ENCODE results near the gene ZNF408.
A peak's percentile ranks its signal among the peaks of the same experiment; 100 is the strongest.
"Not testable (repeated sequence)": the region's sequence is repeated elsewhere in the genome, so short reads cannot be mapped to it uniquely, and the experiment has no call there.

ZNF408 gene

DNA sequence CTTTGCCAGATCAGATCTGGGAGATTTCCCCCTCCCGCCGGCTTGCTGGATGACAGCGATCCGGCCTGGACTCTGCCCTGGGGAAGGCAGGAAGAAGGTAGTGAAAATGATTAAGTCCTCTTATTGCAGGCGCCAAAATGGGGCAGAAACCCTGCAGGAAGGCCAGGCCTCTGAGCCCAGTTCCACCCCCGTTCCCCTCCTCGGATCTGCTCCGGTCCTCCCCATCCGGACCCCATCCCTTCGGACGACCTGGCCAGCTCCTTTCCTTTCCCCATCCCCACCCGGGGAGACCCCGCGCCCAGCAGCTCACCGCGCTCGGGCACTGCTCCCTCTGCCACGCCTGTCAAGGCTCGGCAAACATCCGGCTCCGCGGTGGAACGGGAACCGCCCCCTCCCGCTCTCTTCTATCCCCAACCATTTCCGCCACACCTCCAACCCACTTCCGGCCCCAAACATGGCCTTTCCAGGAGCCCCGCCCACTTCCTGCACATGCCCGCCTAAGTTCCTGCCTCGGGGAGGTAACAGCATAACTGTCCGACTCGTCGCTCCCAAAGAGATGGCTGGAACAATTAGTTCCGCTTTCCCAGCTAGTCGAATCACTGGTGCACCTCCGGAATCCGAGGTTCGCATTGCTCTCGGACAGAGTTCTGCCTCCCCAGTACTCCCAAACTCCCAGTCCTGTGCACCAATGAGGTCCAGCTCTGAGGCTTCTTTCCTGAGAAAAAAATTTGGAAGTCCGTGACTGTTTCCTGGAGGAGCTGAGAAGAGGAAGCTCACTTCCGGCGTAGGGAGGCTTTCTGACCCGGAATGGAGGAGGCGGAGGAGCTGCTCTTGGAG lies at the start of gene ZNF408, which contains the start of gene ARHGAP1:
Gene ZNF408, plus strand, starts transcription at position 791 of the 837 bp plus-strand sequence. Its CDS starts 17 bp downstream, at position 808.
Gene ARHGAP1, minus strand, starts transcription at position 379 of the 837 bp plus-strand sequence. CDS start 4,512 bp downstream, outside the sequence.
- peak; percentile 99 for DNase-seq (ENCODE audit: low read depth in 2 of 2)

DNA sequence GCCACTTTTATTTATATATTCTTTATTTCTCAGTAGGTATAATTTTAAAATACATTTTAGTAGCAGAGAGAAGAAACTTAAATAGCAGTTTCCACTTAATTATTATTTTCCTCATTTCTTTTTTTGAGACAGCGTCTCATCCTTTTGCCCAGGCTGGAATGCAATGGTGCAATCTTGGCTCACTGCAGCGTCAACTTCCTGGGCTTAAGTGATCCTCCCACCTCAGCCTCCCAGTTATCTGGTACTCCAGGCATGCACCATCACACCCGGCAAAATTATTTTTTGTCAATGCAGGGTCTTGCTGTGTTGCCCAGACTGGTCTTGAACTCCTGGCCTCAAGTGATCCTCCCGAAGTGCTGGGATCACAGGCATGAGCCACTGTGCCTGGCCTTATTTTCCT lies 45.2 kb upstream of the ZNF408 start:
- no peak for DNase-seq (ENCODE audit: low read depth in 2 of 2)

- no peak for DNase-seq (ENCODE audit: low read depth in 2 of 2)
Observed at GRCh38 chr11:46657186-46657585, 43.6 kb upstream of the ZNF408 start.

DNA sequence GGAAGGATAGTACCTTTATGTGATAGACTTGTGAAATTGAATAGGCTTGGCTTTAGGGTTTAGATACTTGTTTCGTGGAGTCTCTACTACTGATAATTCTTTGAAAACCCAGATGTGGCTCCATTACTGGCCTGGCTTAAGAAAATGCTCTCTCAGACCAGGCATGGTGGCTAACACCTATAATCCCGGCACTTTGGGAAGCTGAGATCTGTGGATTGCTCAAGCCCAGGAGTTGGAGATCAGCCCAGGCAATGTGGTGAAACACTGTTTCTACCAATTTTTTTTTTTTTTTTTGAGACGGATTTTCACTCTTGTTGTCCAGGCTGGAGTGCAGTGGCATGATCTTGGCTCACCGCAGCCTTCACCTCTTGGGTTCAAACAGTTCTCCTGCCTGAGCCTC lies 42.6 kb upstream of the ZNF408 start:
- no peak for DNase-seq (ENCODE audit: low read depth in 2 of 2)

DNA sequence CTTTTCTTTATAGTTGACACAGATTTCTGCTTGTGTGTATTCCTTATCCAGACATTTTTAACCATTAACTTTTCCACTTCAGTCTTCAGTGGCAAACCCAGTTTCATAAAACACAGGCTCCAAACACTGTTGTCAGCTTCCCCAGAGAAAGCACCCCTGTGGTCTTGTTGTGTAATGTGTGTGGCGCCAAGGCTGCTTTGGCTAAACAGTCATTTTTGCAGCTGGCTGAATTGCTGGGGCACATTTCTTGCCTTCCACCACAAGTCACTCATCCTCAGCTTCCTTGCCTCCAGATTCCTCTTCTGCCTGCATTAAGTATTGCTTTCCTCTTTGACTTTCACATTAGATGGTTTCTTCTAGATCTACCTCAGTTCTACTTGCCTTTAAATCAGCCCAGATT lies 40.9 kb upstream of the ZNF408 start:
- no peak for DNase-seq (ENCODE audit: low read depth in 2 of 2)

DNA sequence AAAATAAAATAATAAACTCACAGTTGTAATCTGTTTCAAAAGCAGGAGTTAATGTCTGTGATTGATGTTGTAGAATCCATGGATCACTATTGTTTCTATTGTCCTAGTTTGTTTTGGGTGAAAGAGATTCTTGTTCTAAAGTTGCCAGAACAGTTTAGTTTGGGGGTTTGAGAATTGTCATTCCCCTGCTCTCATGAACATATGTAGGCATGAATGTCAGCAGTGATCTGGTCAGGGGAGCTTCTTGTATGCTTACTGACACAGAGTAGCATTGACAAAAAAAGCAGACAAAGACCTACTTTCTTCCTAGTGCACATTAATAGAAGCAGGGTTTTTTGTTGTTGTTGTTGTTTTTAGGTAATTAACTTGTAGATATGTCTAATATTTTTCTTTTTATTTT lies 39.0 kb upstream of the ZNF408 start:
- no peak for DNase-seq (ENCODE audit: low read depth in 2 of 2)

- DNase-seq (ENCODE audit: low read depth in 2 of 2): no peak
Observed at GRCh38 chr11:46662366-46662765, 38.5 kb upstream of the ZNF408 start.

GRCh38 chr11:46663277-46663940 lies 37.4 kb upstream of the ZNF408 start:
- no peak for DNase-seq (ENCODE audit: low read depth in 2 of 2)

DNA sequence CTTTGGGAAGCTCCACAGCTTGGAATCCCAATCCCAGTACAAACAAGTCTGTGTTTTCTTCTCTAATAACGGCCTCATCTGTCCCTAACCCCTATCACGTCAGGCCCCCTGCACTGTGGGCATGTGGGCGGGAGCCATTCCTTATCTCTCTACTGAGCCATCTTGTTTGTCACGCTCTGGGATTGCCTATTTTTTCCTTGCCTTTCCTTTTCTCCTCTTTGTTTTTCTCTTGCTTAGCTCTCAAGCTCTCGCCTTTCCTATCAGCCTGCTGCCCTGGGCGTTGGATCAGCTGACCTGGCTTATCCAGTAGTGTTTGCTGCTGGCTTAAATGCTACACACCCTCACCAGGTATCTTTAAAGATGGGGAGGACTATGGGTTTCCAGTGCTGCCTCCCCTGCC lies 36.2 kb upstream of the ZNF408 start:
- no peak for DNase-seq (ENCODE audit: low read depth in 2 of 2)

GRCh38 chr11:46665356-46665755 lies 35.5 kb upstream of the ZNF408 start:
- DNase-seq (ENCODE audit: low read depth in 2 of 2): no peak

DNA sequence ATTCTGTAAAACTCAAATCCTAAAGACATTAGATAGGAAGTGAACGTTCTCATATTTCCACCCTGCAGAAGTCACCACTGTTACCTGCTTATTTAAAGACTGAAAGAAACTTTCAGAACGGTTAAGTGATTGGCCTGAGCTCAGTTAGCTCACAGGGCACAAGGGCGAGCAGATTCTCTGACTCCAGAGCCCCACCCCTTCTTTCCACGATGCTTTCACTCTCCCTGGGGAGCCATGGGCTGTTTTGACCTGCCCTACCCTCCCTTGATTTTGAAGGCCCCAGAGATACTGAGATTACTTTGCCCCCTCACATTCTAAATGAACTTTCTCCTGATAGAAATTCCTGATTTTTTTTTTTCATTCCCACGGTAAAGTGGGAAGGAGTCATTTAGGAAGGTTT lies 34.3 kb upstream of the ZNF408 start:
- no peak for DNase-seq (ENCODE audit: low read depth in 2 of 2)

GRCh38 chr11:46667043-46667481 lies 33.8 kb upstream of the ZNF408 start:
- no peak for DNase-seq (ENCODE audit: low read depth in 2 of 2)

- DNase-seq (ENCODE audit: low read depth in 2 of 2): no peak
Observed at GRCh38 chr11:46668480-46669085, 32.2 kb upstream of the ZNF408 start.

GRCh38 chr11:46669711-46670139 lies 31.1 kb upstream of the ZNF408 start:
- DNase-seq (ENCODE audit: low read depth in 2 of 2): no peak

DNA sequence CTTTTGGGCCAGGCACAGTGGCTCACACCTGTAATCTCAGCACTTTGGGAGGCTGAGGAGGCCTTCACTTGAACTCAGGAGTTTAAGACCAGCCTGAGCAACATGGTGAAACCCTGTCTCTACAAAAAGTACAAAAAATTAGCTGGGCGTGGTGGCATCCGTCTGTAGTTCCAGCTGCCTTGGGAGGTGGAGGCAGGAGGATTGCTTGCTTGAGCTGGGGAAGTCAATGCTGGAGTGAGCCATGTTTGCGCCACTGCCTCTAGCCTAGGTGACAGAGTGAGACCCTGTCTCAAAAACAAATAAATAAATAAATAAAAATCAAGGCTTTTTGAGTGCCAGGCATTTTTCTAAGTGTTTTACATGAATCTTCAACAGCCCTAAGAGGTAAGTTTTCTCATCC lies 30.3 kb upstream of the ZNF408 start:
- DNase-seq (ENCODE audit: low read depth in 2 of 2): not testable (repeated sequence)

- no peak for DNase-seq (ENCODE audit: low read depth in 2 of 2)
Observed at GRCh38 chr11:46671958-46672315, 28.9 kb upstream of the ZNF408 start.

DNA sequence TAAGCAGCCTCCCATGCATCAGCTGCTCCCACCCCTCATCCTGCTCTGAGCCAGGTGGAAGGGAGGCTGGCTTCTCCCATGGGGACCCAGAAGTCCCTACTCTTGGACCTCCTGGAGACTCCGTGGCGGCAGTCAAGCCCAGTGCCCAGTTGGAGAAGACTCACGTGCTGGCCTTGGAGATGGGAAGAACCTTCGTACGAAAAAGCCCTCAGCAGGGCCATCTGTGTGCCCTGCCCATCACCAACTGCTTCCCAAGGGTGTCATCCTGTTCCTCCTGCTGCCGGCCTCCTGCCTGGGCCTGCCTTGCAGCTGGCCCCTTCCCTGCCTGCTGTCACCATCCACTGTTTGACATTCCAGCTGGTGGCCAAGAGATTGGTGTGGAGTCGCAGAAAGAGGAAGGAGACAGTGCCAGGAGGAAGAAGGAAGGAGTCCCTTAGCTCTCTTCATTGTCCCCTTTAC lies 28.4 kb upstream of the ZNF408 start:
- no peak for DNase-seq (ENCODE audit: low read depth in 2 of 2)

- no peak for DNase-seq (ENCODE audit: low read depth in 2 of 2)
Observed at GRCh38 chr11:46673713-46674462, 26.9 kb upstream of the ZNF408 start.

DNA sequence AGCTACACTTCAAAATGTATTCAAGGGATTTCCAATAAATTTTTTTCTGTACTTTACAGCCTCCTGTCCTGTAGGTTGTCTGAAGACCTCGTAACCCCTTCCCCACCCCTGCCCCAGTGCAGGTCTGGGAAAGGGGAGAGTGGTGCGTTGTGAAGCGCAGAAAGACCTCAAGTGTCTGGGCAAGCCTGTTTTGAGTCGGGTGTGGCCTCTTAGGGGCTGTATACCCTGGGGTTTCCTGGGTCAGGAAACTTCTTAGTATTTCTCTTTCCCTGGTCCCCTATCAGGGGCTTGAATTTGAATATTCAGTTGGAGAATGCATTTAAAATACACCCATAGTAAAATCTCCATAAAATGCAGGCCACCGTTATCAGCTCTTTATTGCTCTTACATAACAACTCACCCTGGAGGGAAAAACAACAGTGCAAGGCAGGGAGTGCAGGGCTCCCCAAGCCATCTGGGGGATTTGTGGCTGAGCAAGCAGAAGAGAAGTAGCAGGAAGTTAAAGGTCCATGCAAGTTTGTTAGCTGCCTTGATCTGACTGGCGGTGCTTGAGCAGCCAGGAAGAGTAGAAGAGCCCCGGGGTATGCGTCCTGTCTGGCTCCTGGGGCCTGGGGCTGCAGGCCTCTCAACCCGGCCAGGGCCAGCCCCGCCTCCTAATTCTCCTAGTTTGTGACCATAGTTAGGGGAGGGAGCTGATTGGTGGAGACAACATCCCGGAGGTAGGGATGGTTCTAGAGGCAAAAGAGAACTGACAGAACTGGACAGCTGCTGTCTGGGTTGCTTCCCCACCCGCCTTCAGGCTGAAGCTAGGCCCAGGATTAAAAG lies 26.2 kb upstream of the ZNF408 start:
- no peak for DNase-seq (ENCODE audit: low read depth in 2 of 2)

GRCh38 chr11:46675288-46675851 lies 25.5 kb upstream of the ZNF408 start:
- no peak for DNase-seq (ENCODE audit: low read depth in 2 of 2)

GRCh38 chr11:46675949-46676348 lies 24.9 kb upstream of the ZNF408 start:
- no peak for DNase-seq (ENCODE audit: low read depth in 2 of 2)

All from activated CD8-positive, alpha-beta memory T cell treated with anti-CD3 and anti-CD28 coated beads for 4 hours (primary cell).